ENCODE data around the gene PDE2A.

- no peak for TF ChIP-seq POLR2A (IDR thresholded peaks at IDR 0.05)
- TF ChIP-seq CTCF (IDR thresholded peaks at IDR 0.05), result peak in 3 of 4 experiments; percentile 50 to 55 (median 55)
Observed at GRCh38 chr11:72684236-72684912, 10.2 kb upstream of the PDE2A start.

All from uterus (tissue), 2 donors.